22Rv1 (cell line): Measurements from ENCODE around the gene SLC25A43.

Experiments
- ZFX ChIP-seq: fragments of 450-650 bp; IDR thresholded peaks from 2 replicates; pipeline ENCODE4 v1.6.1; 2017; ENCODE audit warnings: antibody characterized with exemption, borderline replicate concordance
- TF ChIP-seq, protein P1 (sequence below): fragments of 450-650 bp; IDR thresholded peaks from 2 replicates; pipeline ENCODE4 v1.5.1; 2017; ENCODE audit warnings: mild to moderate bottlenecking

- TF ChIP-seq, protein P1, sequence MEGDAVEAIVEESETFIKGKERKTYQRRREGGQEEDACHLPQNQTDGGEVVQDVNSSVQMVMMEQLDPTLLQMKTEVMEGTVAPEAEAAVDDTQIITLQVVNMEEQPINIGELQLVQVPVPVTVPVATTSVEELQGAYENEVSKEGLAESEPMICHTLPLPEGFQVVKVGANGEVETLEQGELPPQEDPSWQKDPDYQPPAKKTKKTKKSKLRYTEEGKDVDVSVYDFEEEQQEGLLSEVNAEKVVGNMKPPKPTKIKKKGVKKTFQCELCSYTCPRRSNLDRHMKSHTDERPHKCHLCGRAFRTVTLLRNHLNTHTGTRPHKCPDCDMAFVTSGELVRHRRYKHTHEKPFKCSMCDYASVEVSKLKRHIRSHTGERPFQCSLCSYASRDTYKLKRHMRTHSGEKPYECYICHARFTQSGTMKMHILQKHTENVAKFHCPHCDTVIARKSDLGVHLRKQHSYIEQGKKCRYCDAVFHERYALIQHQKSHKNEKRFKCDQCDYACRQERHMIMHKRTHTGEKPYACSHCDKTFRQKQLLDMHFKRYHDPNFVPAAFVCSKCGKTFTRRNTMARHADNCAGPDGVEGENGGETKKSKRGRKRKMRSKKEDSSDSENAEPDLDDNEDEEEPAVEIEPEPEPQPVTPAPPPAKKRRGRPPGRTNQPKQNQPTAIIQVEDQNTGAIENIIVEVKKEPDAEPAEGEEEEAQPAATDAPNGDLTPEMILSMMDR: no peak
- no peak for TF ChIP-seq ZFX
These were observed 93.3 kb downstream of the SLC25A43 start for GRCh38 chrX:119492463-119492862.
